UCSD-AML1 (cell line): ENCODE data around the gene KCTD16.

Source experiments
- DNase-seq: peaks from one replicate; lab custom pipeline; 2025; ENCODE audit not compliant: unreplicated experiment; lab: John Stamatoyannopoulos, UW

KCTD16 gene

GRCh38 chr5:144329681-144330080, 159.0 kb downstream of the KCTD16 start:
- no peak for DNase-seq

- no peak for DNase-seq
These were observed 160.7 kb downstream of the KCTD16 start for GRCh38 chr5:144331361-144331760.

- DNase-seq, result no peak
These were observed 161.6 kb downstream of the KCTD16 start for GRCh38 chr5:144332265-144332664.

- no peak for DNase-seq
These were observed 162.8 kb downstream of the KCTD16 start for GRCh38 chr5:144333336-144333920.

GRCh38 chr5:144335561-144335960, 164.9 kb downstream of the KCTD16 start:
- DNase-seq, result no peak

- DNase-seq, result no peak
These were observed 165.7 kb downstream of the KCTD16 start for GRCh38 chr5:144336191-144336961.

- no peak for DNase-seq
These were observed 181.7 kb downstream of the KCTD16 start for GRCh38 chr5:144352330-144352729.

GRCh38 chr5:144352732-144353317, 182.2 kb downstream of the KCTD16 start:
- no peak for DNase-seq

- no peak for DNase-seq
These were observed 185.8 kb downstream of the KCTD16 start for GRCh38 chr5:144356489-144356888.

- no peak for DNase-seq
These were observed 190.7 kb downstream of the KCTD16 start for GRCh38 chr5:144361406-144361805.

GRCh38 chr5:144365885-144366284, 195.2 kb downstream of the KCTD16 start:
- DNase-seq, result no peak

GRCh38 chr5:144367991-144368390, 197.3 kb downstream of the KCTD16 start:
- no peak for DNase-seq

GRCh38 chr5:144368556-144368955, 197.9 kb downstream of the KCTD16 start:
- no peak for DNase-seq

- no peak for DNase-seq
These were observed 198.3 kb downstream of the KCTD16 start for GRCh38 chr5:144369006-144369405.

GRCh38 chr5:144370273-144370672, 199.6 kb downstream of the KCTD16 start:
- no peak for DNase-seq

- DNase-seq, result no peak
These were observed 204.0 kb downstream of the KCTD16 start for GRCh38 chr5:144374637-144375036.

- no peak for DNase-seq
These were observed 206.5 kb downstream of the KCTD16 start for GRCh38 chr5:144377207-144377606.

- DNase-seq, result no peak
These were observed 208.0 kb downstream of the KCTD16 start for GRCh38 chr5:144378681-144379080.

- DNase-seq, result no peak
These were observed 214.9 kb downstream of the KCTD16 start for GRCh38 chr5:144385597-144385996.

GRCh38 chr5:144386315-144386714, 215.6 kb downstream of the KCTD16 start:
- no peak for DNase-seq

- DNase-seq, result no peak
These were observed 219.5 kb downstream of the KCTD16 start for GRCh38 chr5:144390133-144390532.

GRCh38 chr5:144391044-144391443, 220.4 kb downstream of the KCTD16 start:
- no peak for DNase-seq
